ENCODE measurements around the gene CCDC89. TPM values are rescaled to one million over a fixed set of nuclear protein-coding genes. Genes with fewer than 3 reads are reported as not detected.

The CCDC89 gene
- total and polyA plus RNA-seq, 2 of the 13 experiments (the other 11 are each of a cell fraction or from before 2014, with no cell fraction given) = 0.13 to 0.38 TPM

GRCh38 chr11:85664615-85665481, 21.1 kb downstream of the CCDC89 start, which contains the start of gene CREBZF (continued):
- TF ChIP-seq CREB1 (IDR thresholded peaks at IDR 0.05) (peak; percentile 87), CREB1 (CRISPR knock-in tag; IDR thresholded peaks at IDR 0.05) (peak; percentile 82), ZNF547 (CRISPR knock-in tag; IDR thresholded peaks at IDR 0.05) (no peak), TEAD3 (CRISPR knock-in tag; optimal IDR thresholded peaks at IDR 0.05; ENCODE audit: borderline replicate concordance) (no peak), MBNL3 (CRISPR knock-in tag; conservative IDR thresholded peaks at IDR 0.05) (no peak), E2F1 (CRISPR knock-in tag; IDR thresholded peaks at IDR 0.05) (peak; percentile 96), KAT2B (IDR thresholded peaks at IDR 0.05; ENCODE audit: borderline replicate concordance, low read depth, low read length) (no peak), ZNF891 (CRISPR knock-in tag; IDR thresholded peaks at IDR 0.05) (peak; percentile 76), MLLT10 (CRISPR knock-in tag; IDR thresholded peaks at IDR 0.05) (0 out of 2 replicates have a peak, but pooled peaks have one; percentile 54), ZNF235 (CRISPR knock-in tag; IDR thresholded peaks at IDR 0.05; ENCODE audit: borderline replicate concordance) (peak; percentile 94; the same call in 1 of the 2 replicates), TRAFD1 (CRISPR knock-in tag; IDR thresholded peaks at IDR 0.05; ENCODE audit: borderline replicate concordance) (no peak), FOXP1 (IDR thresholded peaks at IDR 0.05) (no peak), FOXP1 (CRISPR knock-in tag; IDR thresholded peaks at IDR 0.05) (no peak), LCORL (IDR thresholded peaks at IDR 0.05) (peak; percentile 75; the same call in 1 of the 2 replicates), LCORL (CRISPR knock-in tag; IDR thresholded peaks at IDR 0.05) (no peak), GMEB2 (CRISPR knock-in tag; IDR thresholded peaks at IDR 0.05; ENCODE audit: low read depth) (peak; percentile 63), SKI (IDR thresholded peaks at IDR 0.05; ENCODE audit: partially characterized antibody) (peak; percentile 72), TBP (CRISPR knock-in tag; IDR thresholded peaks at IDR 0.05) (no peak)
- TF ChIP-seq, protein P1, sequence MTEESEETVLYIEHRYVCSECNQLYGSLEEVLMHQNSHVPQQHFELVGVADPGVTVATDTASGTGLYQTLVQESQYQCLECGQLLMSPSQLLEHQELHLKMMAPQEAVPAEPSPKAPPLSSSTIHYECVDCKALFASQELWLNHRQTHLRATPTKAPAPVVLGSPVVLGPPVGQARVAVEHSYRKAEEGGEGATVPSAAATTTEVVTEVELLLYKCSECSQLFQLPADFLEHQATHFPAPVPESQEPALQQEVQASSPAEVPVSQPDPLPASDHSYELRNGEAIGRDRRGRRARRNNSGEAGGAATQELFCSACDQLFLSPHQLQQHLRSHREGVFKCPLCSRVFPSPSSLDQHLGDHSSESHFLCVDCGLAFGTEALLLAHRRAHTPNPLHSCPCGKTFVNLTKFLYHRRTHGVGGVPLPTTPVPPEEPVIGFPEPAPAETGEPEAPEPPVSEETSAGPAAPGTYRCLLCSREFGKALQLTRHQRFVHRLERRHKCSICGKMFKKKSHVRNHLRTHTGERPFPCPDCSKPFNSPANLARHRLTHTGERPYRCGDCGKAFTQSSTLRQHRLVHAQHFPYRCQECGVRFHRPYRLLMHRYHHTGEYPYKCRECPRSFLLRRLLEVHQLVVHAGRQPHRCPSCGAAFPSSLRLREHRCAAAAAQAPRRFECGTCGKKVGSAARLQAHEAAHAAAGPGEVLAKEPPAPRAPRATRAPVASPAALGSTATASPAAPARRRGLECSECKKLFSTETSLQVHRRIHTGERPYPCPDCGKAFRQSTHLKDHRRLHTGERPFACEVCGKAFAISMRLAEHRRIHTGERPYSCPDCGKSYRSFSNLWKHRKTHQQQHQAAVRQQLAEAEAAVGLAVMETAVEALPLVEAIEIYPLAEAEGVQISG (CRISPR knock-in tag; IDR thresholded peaks at IDR 0.05) = peak; percentile 83
- TF ChIP-seq, protein P2, sequence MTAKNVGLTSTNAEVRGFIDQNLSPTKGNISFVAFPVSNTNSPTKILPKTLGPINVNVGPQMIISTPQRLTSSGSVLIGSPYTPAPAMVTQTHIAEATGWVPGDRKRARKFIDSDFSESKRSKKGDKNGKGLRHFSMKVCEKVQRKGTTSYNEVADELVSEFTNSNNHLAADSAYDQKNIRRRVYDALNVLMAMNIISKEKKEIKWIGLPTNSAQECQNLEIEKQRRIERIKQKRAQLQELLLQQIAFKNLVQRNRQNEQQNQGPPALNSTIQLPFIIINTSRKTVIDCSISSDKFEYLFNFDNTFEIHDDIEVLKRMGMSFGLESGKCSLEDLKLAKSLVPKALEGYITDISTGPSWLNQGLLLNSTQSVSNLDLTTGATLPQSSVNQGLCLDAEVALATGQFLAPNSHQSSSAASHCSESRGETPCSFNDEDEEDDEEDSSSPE (CRISPR knock-in tag; IDR thresholded peaks at IDR 0.05) = peak; percentile 97
- TF ChIP-seq, protein P3, sequence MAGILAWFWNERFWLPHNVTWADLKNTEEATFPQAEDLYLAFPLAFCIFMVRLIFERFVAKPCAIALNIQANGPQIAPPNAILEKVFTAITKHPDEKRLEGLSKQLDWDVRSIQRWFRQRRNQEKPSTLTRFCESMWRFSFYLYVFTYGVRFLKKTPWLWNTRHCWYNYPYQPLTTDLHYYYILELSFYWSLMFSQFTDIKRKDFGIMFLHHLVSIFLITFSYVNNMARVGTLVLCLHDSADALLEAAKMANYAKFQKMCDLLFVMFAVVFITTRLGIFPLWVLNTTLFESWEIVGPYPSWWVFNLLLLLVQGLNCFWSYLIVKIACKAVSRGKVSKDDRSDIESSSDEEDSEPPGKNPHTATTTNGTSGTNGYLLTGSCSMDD (CRISPR knock-in tag; IDR thresholded peaks at IDR 0.05) = no peak

Data from HepG2 (cell line).